ENCODE measurements around the gene MCTP1. TPM values are rescaled to one million over a fixed set of nuclear protein-coding genes. Genes with fewer than 3 reads are reported as not detected.

MCTP1 gene
- total RNA-seq, 1 donor from 2014 or later = 3.7 TPM

DNA sequence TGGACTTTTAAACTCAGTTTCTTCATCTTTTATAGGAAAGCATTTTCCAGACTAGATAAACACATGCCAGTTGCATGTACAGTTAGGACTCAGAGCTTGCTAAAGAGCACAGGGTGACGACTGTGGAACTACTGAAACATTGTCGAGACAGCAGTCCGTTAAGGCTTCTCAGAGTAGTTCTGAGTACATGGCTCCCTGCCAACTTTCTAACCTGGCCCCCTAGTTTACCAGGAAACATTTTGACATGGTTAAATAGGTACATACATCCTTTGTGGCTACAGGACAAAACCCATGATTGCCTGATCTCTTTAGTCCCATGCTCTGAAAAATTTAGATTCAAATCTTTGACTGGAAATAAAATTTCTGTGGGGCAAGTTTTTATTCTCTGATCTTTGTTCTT lies 536.7 kb downstream of the MCTP1 start:
- Histone ChIP-seq H3K27me3 (no peaks in the 10 kb centered on the region), H4K20me1 (ENCODE audit: low read depth) (no peaks in the 10 kb centered on the region), H3F3A (ENCODE audit: low read depth) (no peaks in the 10 kb centered on the region), H3K4me2 (no peak overlapping the region), H3K9ac (no peak overlapping the region), H3K79me2 (ENCODE audit: low read depth) (no peaks in the 10 kb centered on the region), H3K4me3 (no peak overlapping the region), H3K36me3 (no peaks in the 10 kb centered on the region), H2AFZ (replicated peaks) (no peak overlapping the region), H3K27ac (no peak overlapping the region), H3K4me1 (no peaks in the 10 kb centered on the region), H3K9me3 (ENCODE audit: low read depth) (no peaks in the 10 kb centered on the region)
- peaks cover 18% of the 10 kb centered on the region for H3K4me1 Mint-ChIP-seq
- H3K36me3 Mint-ChIP-seq = no peaks in the 10 kb centered on the region
- TF ChIP-seq, protein P1, sequence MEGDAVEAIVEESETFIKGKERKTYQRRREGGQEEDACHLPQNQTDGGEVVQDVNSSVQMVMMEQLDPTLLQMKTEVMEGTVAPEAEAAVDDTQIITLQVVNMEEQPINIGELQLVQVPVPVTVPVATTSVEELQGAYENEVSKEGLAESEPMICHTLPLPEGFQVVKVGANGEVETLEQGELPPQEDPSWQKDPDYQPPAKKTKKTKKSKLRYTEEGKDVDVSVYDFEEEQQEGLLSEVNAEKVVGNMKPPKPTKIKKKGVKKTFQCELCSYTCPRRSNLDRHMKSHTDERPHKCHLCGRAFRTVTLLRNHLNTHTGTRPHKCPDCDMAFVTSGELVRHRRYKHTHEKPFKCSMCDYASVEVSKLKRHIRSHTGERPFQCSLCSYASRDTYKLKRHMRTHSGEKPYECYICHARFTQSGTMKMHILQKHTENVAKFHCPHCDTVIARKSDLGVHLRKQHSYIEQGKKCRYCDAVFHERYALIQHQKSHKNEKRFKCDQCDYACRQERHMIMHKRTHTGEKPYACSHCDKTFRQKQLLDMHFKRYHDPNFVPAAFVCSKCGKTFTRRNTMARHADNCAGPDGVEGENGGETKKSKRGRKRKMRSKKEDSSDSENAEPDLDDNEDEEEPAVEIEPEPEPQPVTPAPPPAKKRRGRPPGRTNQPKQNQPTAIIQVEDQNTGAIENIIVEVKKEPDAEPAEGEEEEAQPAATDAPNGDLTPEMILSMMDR (IDR thresholded peaks at IDR 0.05) = no peak
- TF ChIP-seq EZH2phosphoT487 (IDR thresholded peaks at IDR 0.05) (no peak), EZH2 (IDR thresholded peaks at IDR 0.05) (no peak)
- H3K27me3 Mint-ChIP-seq (ENCODE audit: insufficient read depth, low read depth) = peaks cover 2% of the 10 kb centered on the region
- DNase-seq (ENCODE audit: low spot score) = no peak
- H3K27ac Mint-ChIP-seq = no peak overlapping the region
- H3K9me3 Mint-ChIP-seq = no peaks in the 10 kb centered on the region
- no peak overlapping the region for H3K4me3 Mint-ChIP-seq

DNA sequence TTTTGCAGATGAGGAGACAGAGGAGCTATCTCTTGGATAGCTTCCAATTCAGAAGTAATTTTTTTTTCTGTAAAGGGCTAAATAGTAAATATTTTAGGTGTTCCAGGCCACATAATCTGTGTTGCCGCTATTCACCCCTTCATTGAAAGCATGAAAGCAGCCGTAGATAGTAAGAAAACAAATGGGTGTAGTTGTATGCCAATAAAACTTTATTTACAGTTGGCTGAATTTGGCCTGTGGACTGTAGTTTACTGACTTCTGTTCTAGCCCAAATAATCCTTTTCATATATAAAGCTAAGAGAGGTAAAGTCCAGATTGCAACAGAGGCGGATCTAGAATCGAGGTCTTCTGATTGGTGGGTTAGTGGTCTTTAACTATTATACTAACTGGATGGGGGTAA lies 537.5 kb downstream of the MCTP1 start:
- no peak overlapping the region for H3K27ac ChIP-seq
- no peak for TF ChIP-seq EZH2phosphoT487 (IDR thresholded peaks at IDR 0.05)
- no peak for TF ChIP-seq EZH2 (IDR thresholded peaks at IDR 0.05)
- TF ChIP-seq, protein P1 (IDR thresholded peaks at IDR 0.05) = no peak
- H3K4me2 ChIP-seq = no peak overlapping the region
- H3K9me3 ChIP-seq (ENCODE audit: low read depth) = no peaks in the 10 kb centered on the region
- H3K79me2 ChIP-seq (ENCODE audit: low read depth) = no peaks in the 10 kb centered on the region
- peaks cover 2% of the 10 kb centered on the region for H3K27me3 Mint-ChIP-seq (ENCODE audit: insufficient read depth, low read depth)
- no peaks in the 10 kb centered on the region for H3K36me3 ChIP-seq
- no peak overlapping the region for H2AFZ ChIP-seq (replicated peaks)
- H3K4me1 Mint-ChIP-seq = peaks cover 18% of the 10 kb centered on the region
- H3K4me3 Mint-ChIP-seq = no peak overlapping the region
- H3K9me3 Mint-ChIP-seq = no peaks in the 10 kb centered on the region
- no peak overlapping the region for H3K27ac Mint-ChIP-seq
- H3K27me3 ChIP-seq = no peaks in the 10 kb centered on the region
- H4K20me1 ChIP-seq (ENCODE audit: low read depth) = no peaks in the 10 kb centered on the region
- no peak overlapping the region for H3K9ac ChIP-seq
- no peaks in the 10 kb centered on the region for H3K36me3 Mint-ChIP-seq
- no peaks in the 10 kb centered on the region for H3F3A ChIP-seq (ENCODE audit: low read depth)
- H3K4me1 ChIP-seq = no peaks in the 10 kb centered on the region
- DNase-seq (ENCODE audit: low spot score) = no peak
- H3K4me3 ChIP-seq = no peak overlapping the region

GRCh38 chr5:94746731-94747124 lies 538.2 kb downstream of the MCTP1 start:
- H3K4me1 ChIP-seq = no peaks in the 10 kb centered on the region
- H3K27ac Mint-ChIP-seq = no peak overlapping the region
- H3K27ac ChIP-seq = no peak overlapping the region

More at GRCh38 chr5:94746731-94747124, 538.2 kb downstream of the MCTP1 start:
- Mint-ChIP-seq H3K9me3 (no peaks in the 10 kb centered on the region), H3K27me3 (ENCODE audit: insufficient read depth, low read depth) (peaks cover 2% of the 10 kb centered on the region), H3K36me3 (no peaks in the 10 kb centered on the region), H3K4me3 (no peak overlapping the region), H3K4me1 (peaks cover 18% of the 10 kb centered on the region)
- Histone ChIP-seq H2AFZ (replicated peaks) (no peak overlapping the region), H3K9ac (no peak overlapping the region), H3F3A (ENCODE audit: low read depth) (no peaks in the 10 kb centered on the region), H3K36me3 (no peaks in the 10 kb centered on the region), H3K9me3 (ENCODE audit: low read depth) (no peaks in the 10 kb centered on the region), H3K27me3 (no peaks in the 10 kb centered on the region), H3K4me2 (no peak overlapping the region), H4K20me1 (ENCODE audit: low read depth) (no peaks in the 10 kb centered on the region), H3K79me2 (ENCODE audit: low read depth) (no peaks in the 10 kb centered on the region), H3K4me3 (no peak overlapping the region)
- TF ChIP-seq, protein P1 (IDR thresholded peaks at IDR 0.05) = no peak
- TF ChIP-seq EZH2 (IDR thresholded peaks at IDR 0.05) = no peak
- no peak for TF ChIP-seq EZH2phosphoT487 (IDR thresholded peaks at IDR 0.05)
- DNase-seq (ENCODE audit: low spot score) = no peak

All from neural progenitor cell (in vitro differentiated cells).